ENCODE results near the gene KCNJ10.

Gene KCNJ10
- long read RNA-seq, partial matches to known transcripts, result 1 of 4 reads
- long read RNA-seq, other reads (novel, unspliced or antisense), result 3 of 4 reads

- no peak within 1 kb of the TSS for H3K27ac ChIP-seq (replicated peaks)
- TF ChIP-seq SPI1 (IDR thresholded peaks at IDR 0.05; ENCODE audit: borderline replicate concordance, low read depth) (no peak), REST (IDR thresholded peaks at IDR 0.05; ENCODE audit: insufficient replicate concordance, low read depth) (no peak), POLR2AphosphoS5 (IDR thresholded peaks at IDR 0.05; ENCODE audit: low read depth) (no peak), GABPA (IDR thresholded peaks at IDR 0.05; ENCODE audit: low read depth) (no peak)
- TF ChIP-seq, protein P1, sequence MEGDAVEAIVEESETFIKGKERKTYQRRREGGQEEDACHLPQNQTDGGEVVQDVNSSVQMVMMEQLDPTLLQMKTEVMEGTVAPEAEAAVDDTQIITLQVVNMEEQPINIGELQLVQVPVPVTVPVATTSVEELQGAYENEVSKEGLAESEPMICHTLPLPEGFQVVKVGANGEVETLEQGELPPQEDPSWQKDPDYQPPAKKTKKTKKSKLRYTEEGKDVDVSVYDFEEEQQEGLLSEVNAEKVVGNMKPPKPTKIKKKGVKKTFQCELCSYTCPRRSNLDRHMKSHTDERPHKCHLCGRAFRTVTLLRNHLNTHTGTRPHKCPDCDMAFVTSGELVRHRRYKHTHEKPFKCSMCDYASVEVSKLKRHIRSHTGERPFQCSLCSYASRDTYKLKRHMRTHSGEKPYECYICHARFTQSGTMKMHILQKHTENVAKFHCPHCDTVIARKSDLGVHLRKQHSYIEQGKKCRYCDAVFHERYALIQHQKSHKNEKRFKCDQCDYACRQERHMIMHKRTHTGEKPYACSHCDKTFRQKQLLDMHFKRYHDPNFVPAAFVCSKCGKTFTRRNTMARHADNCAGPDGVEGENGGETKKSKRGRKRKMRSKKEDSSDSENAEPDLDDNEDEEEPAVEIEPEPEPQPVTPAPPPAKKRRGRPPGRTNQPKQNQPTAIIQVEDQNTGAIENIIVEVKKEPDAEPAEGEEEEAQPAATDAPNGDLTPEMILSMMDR (IDR thresholded peaks at IDR 0.05; ENCODE audit: insufficient read depth, low read length), result no peak
- no peak within 1 kb of the TSS for H3K4me3 ChIP-seq (replicated peaks; ENCODE audit: insufficient read depth, low read length)
- peaks cover 29% of the 10 kb centered on the region for H3K27me3 ChIP-seq (ENCODE audit: insufficient read depth, poor library complexity, severe bottlenecking)
- DNase-seq (ENCODE audit: low read depth in 1 of 2, low spot score in 1 of 2), result no peak
Measured at GRCh38 chr1:160069460-160070231, at the start of gene KCNJ10. KCNJ10 (minus strand) TSS chr1:160070160; CDS start chr1:160042532, 27,628 bp downstream.

DNA sequence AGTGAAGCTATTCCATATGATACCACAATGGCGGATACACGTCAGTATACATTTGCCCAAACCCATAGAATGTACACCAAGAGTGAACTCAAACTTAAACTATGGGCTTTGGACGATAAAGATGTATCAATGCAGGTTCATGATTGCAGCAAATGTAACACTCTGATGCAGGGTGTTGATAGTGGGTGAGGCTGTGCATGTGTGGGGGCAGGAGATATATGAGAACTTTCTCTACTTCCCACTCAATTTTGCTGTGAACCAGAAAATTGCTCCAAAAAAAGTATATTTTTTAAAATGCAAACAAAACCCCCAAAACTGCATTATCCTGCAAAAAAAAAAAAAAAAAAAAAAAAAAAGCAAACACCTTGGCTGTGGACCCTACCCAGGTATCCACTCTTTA is 49.0 kb upstream of the KCNJ10 start:
- Histone ChIP-seq H3K27ac (replicated peaks) (no peak overlapping the region), H3K4me3 (replicated peaks; ENCODE audit: insufficient read depth, low read length) (no peak overlapping the region), H3K27me3 (ENCODE audit: insufficient read depth, poor library complexity, severe bottlenecking) (no peaks in the 10 kb centered on the region)
- no peak for TF ChIP-seq POLR2AphosphoS5 (IDR thresholded peaks at IDR 0.05; ENCODE audit: low read depth)
- TF ChIP-seq SPI1 (IDR thresholded peaks at IDR 0.05; ENCODE audit: borderline replicate concordance, low read depth), result no peak
- TF ChIP-seq, protein P1 (IDR thresholded peaks at IDR 0.05; ENCODE audit: insufficient read depth, low read length), result no peak
- no peak for TF ChIP-seq GABPA (IDR thresholded peaks at IDR 0.05; ENCODE audit: low read depth)
- TF ChIP-seq REST (IDR thresholded peaks at IDR 0.05; ENCODE audit: insufficient replicate concordance, low read depth), result no peak
- DNase-seq (ENCODE audit: low read depth in 1 of 2, low spot score in 1 of 2), result no peak

GRCh38 chr1:160117709-160118183 is 47.8 kb upstream of the KCNJ10 start:
- DNase-seq (ENCODE audit: low read depth in 1 of 2, low spot score in 1 of 2), result no peak
- no peak for TF ChIP-seq REST (IDR thresholded peaks at IDR 0.05; ENCODE audit: insufficient replicate concordance, low read depth)
- no peak for TF ChIP-seq POLR2AphosphoS5 (IDR thresholded peaks at IDR 0.05; ENCODE audit: low read depth)
- TF ChIP-seq GABPA (IDR thresholded peaks at IDR 0.05; ENCODE audit: low read depth), result no peak
- no peak for TF ChIP-seq SPI1 (IDR thresholded peaks at IDR 0.05; ENCODE audit: borderline replicate concordance, low read depth)
- TF ChIP-seq, protein P1 (IDR thresholded peaks at IDR 0.05; ENCODE audit: insufficient read depth, low read length), result no peak
- H3K27me3 ChIP-seq (ENCODE audit: insufficient read depth, poor library complexity, severe bottlenecking), result no peaks in the 10 kb centered on the region
- H3K27ac ChIP-seq (replicated peaks), result no peak overlapping the region
- no peak overlapping the region for H3K4me3 ChIP-seq (replicated peaks; ENCODE audit: insufficient read depth, low read length)
